SK-N-MC (cell line): ENCODE results near the gene RIN2.

Experiments used
- EZH2 ChIP-seq: fragments of 200-600 bp; sonication (generic); IDR thresholded peaks from one replicate; pipeline ENCODE4 v1.6.1; 2017; ENCODE audit warnings: antibody characterized with exemption
- FOXP2 ChIP-seq: optimal IDR thresholded peaks from 2 replicates; pipeline ENCODE3; 2011; ENCODE audit warnings: mild to moderate bottlenecking, moderate library complexity; ENCODE audit not compliant: insufficient read depth; ENCODE audit errors: extremely low read length, control extremely low read depth
- POLR2AphosphoS5 ChIP-seq: IDR thresholded peaks from 2 replicates; pipeline ENCODE4 v1.6.1; 2012; ENCODE audit warnings: mild to moderate bottlenecking, low read depth, low read length, borderline replicate concordance

GRCh38 chr20:19745106-19745505, 13.0 kb upstream of the RIN2 start:
- TF ChIP-seq POLR2AphosphoS5 (no peak), EZH2 (no peak), FOXP2 (no peak)
